Left cardiac atrium (tissue), 4 donors: ENCODE measurements around the gene PERP. TPM values are rescaled to one million over a fixed set of nuclear protein-coding genes. Genes with fewer than 3 reads are reported as not detected.

Experiments
- ATAC-seq, 2 donors: fragments of 200-7000 bp; cut with Tn5 transposase; one replicate each; pipeline ENCODE4 v1.9.1; 2020; ENCODE audit warnings: mild to moderate bottlenecking in 2 of 2, moderate library complexity in 2 of 2
- DNase-seq: peaks from one replicate; pipeline ENCODE4 v3.0.0-alpha.2; 2020
- intact Hi-C, 2 donors: fragments of 100-400 bp; cut with DNase I; formaldehyde crosslinking; loops; one replicate each; pipeline versions ENCODE4 v1.14.1 to v1.15.1; 2022 to 2023
- total RNA-seq, 2 donors: library from RNA; stranded (reverse); fragmentation: NEBNext Ultra II Directional; extraction: Animal tissue kit (Norgen Biotek cat#: 25700); gene quantifications; one replicate each; pipeline ENCODE4 v1.2.1, GENCODE V29; 2021
- donor health status: DM: no; HTN: yes; CAD: no.
- donor health status: DM: no; HTN: yes; CAD: no; lungs with severe emphysema.
- donor health status: DM: yes; HTN: yes; CAD: no.
- donor health status: Dilated cardiomyopathy.

The PERP gene
- total RNA-seq, 2 donors from 2014 or later: 36.7 to 45.6 TPM

DNA sequence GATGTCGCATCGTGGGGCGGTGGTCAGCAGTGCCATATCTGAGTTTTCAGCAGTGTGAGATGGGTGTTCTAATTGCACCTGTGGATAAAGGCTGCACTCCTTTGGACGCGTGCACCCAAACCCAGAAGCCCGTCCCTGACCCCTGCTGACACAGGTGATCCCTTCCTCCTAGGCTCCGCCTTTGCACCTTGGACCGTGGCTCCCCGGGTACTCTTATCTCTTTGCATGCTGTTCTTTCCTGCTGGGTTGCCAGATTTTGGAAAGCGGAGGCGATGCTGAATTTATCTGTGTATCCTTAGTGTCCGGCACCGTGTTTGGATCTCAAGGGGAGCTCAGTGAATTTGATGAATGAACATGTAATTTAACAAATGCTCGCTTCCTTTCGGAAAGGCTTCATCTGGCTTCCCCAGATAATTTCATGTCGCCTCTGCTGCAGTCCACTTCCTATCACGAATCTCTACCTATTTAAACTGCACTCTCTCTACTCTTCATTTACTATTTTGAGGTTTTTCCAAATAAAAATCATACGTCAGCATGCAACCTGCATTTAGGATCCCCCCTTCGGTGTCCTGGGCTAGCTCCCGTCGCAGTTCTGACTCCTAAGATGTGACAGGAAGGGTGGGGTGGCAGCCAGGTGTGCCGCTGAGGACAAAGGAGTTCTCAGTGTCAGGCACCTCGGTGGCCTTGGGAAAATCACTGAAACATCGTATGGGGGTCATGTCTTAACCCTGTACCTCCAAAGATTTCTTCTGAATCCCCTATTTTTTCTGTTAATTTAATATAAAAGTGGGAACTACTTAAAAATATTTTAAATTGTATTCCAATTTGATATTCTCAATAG, 753 bp upstream of the PERP start:
- ATAC-seq: peak in 1 of 2 donors; percentile 43
- DNase-seq: peak; percentile 23
- intact Hi-C loops: loop anchor here in 1 of 2 donors (5.0 to 10.0 kb wide), 2 partner anchors 294 to 403 kb away; partner anchors contain the start of gene HEBP2

DNA sequence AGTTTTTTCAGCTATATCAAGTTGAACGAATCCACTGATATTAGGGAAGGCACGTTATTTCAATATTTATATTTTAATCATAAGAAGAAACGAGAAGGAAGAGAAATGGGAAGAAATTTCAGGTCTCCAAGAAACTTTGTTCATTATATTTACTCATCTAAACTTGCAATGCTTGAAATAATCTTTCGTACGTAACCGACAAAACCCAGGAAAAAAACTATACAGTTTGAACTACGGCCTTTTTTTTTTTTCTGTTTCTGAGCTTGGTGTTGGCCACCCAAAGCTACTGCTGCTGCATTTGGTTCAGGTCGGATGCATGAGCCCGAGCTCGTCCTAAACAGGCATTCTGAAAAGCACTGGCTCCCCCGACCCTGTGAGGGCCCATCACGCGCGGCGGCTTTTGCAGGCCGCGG, 548 bp downstream of the PERP start:
- no peak for ATAC-seq
- intact Hi-C loops: loop anchor here in 1 of 2 donors (5.0 to 10.0 kb wide), 2 partner anchors 296 to 402 kb away; partner anchors contain the start of gene HEBP2
- no peak for DNase-seq

- intact Hi-C loops: loop anchor here in 1 of 2 donors (5.0 to 10.0 kb wide), 2 partner anchors 296 to 401 kb away; partner anchors contain the start of gene HEBP2
- DNase-seq (no peak), ATAC-seq (peak in 1 of 2 donors; percentile 6)
These were observed 1.1 kb downstream of the PERP start for GRCh38 chr6:138105880-138106664.

- intact Hi-C loops: loop anchor here in 1 of 2 donors (5.0 to 10.0 kb wide), 2 partner anchors 297 to 401 kb away; partner anchors contain the start of gene HEBP2
- DNase-seq: no peak
- ATAC-seq: no peak
These were observed 1.8 kb downstream of the PERP start for GRCh38 chr6:138105446-138105845.

- intact Hi-C loops: loop anchor here in 1 of 2 donors (5.0 to 10.0 kb wide), 2 partner anchors 298 to 400 kb away; partner anchors contain the start of gene HEBP2
- ATAC-seq (no peak), DNase-seq (no peak)
These were observed 2.5 kb downstream of the PERP start for GRCh38 chr6:138104618-138105213.

GRCh38 chr6:138103871-138104270, 3.3 kb downstream of the PERP start:
- no peak for ATAC-seq
- intact Hi-C loops: loop anchor here in 1 of 2 donors (10.0 kb wide), 1 partner anchor 399 kb away; no protein-coding TSS in a partner anchor
- DNase-seq: no peak

GRCh38 chr6:138101946-138102731, 5.1 kb downstream of the PERP start:
- intact Hi-C loops: loop anchor here in 1 of 2 donors (10.0 kb wide), 1 partner anchor 397 kb away; no protein-coding TSS in a partner anchor
- DNase-seq (no peak), ATAC-seq (peak; percentile 34 to 37)

GRCh38 chr6:138099832-138100231, 7.4 kb downstream of the PERP start:
- intact Hi-C loops: loop anchor here in 1 of 2 donors (10.0 kb wide), 1 partner anchor 395 kb away; no protein-coding TSS in a partner anchor

GRCh38 chr6:138098306-138098705, 8.9 kb downstream of the PERP start:
- DNase-seq (no peak), ATAC-seq (no peak)
- intact Hi-C loops: no loop called here

More at GRCh38 chr6:138099832-138100231, 7.4 kb downstream of the PERP start:
- ATAC-seq: peak in 1 of 2 donors; percentile 77
- no peak for DNase-seq

GRCh38 chr6:138094260-138094659, 13.0 kb downstream of the PERP start:
- intact Hi-C loops: no loop called here
- ATAC-seq (no peak), DNase-seq (no peak)

DNA sequence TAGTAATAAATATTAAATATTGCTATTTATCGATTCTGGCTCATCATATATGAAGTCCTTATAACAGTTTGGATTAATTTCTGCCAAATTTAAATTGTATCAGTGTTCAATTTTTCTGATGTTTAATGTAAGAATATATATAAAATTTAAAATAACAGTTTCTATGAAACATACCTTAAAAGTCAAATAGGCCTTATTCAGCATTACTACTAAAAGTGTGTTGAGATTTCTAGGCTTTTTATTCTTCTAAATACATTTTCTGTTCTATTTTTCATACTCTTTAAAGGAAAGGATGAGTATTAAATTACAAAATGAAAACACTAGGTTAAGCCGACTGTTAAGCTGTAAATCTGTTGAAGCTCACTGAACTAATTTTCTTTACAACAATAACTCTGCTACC, 13.6 kb downstream of the PERP start:
- ATAC-seq (no peak), DNase-seq (no peak)
- intact Hi-C loops: no loop called here

DNA sequence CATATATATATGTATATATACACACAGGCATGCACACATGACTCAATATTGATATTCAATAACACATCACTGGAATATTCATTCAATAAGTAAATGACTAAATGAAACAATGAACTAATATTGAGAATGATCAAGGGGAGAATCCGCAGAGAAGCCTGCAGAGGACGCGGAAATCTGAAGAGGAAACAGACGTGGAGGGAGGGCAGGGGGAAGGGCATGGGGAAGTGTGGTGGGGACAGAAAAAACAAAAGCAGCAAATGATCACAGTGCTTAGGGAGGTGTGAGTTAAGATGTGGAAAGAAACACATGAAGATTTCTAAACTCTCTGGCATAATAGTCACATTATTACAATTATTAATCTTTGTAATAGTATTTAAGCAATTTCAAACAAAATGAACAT, 14.5 kb downstream of the PERP start:
- intact Hi-C loops: no loop called here
- DNase-seq (no peak), ATAC-seq (no peak)

DNA sequence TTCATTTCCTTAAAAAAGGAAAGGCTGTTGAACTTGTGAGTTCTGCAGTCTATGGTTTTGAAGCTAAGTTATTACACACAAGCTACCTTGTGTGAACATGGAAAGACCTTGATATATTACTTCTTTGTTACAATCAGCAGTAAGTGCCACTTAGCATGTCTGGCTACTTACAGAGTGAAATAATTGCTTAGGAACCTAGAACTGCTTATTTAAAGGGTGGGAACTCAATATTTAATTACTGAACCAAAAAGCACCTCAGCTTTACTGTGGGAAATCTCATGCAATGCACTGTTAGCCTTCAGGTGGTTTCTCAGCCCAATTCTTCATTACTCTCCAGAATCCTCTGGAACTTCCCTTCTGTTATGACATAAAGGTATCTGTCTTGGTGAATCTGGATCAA, 17.9 kb downstream of the PERP start:
- intact Hi-C loops: no loop called here
- no peak for ATAC-seq
- no peak for DNase-seq

GRCh38 chr6:138088326-138088762, 18.9 kb downstream of the PERP start:
- intact Hi-C loops: no loop called here
- ATAC-seq (peak in 1 of 2 donors; percentile 79), DNase-seq (no peak)

DNA sequence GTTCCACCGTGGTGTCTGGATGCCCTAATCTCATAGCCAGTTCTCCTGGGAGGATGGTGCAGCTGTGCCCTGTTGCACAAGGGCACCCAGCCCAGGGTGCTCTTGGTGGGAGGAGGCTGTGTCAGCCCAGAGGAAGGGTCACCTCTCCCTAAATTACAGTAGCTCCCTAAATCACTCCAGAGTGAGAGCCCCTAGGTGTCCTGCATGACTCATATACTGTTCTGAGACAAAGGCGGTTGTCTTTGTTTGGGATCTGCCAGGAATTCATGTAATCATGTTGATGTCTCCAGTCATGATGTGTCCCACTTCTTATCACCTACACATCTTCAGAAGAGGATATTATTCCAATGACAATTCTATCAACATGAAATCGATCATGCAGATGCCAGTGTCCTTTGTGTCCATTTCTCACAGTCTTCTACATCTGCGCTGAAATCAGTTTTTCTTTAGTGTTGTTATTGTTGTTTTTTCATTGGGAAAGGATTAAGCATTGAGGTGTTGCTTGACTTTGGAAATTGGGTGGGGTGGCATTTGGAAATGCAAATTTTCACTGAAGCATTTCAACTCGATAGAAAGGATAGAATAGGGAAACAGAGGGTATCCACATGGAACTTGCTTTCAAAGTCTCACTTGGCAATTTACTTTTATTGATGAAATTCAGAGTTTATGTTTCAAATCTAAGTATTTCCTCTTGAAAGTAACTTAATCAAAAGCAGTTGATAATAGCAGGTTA, 19.5 kb downstream of the PERP start:
- no peak for DNase-seq
- ATAC-seq: no peak
- intact Hi-C loops: no loop called here

- intact Hi-C loops: no loop called here
- no peak for DNase-seq
- no peak for ATAC-seq
These were observed 20.5 kb downstream of the PERP start for GRCh38 chr6:138086573-138087196.

DNA sequence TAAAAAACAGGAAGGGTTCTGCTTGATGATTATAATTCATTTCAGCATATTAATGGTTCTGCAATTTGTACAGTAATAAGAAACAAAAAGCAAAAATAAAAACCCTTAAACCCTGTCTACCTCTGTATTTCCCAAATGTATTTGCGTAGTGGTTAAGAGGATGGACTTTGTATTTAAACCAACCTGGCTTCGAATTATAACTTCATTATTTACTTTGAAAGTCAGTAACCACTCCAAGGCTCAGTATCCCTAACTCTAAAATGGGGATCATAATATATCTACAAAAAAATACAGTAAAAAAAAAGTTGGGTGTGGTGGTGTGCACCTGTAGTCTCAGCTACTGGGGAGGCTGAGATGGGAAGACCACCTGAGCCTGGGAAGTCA, 21.4 kb downstream of the PERP start:
- intact Hi-C loops: no loop called here
- no peak for ATAC-seq
- DNase-seq: no peak
